PFSK-1 (cell line): ENCODE data around the gene TESK2.

Experiments used
- POLR2AphosphoS5 ChIP-seq: IDR thresholded peaks from 2 replicates; pipeline ENCODE4 v1.6.1; 2012; ENCODE audit warnings: low read depth, mild to moderate bottlenecking, control low read depth, low read length, moderate library complexity
- TAF1 ChIP-seq: IDR thresholded peaks from 2 replicates; pipeline ENCODE4 v1.6.1; 2012; ENCODE audit warnings: low read length, control low read depth, borderline replicate concordance; ENCODE audit not compliant: insufficient read depth

- TF ChIP-seq TAF1 (no peak), POLR2AphosphoS5 (no peak)
Measured at GRCh38 chr1:45378184-45378583, 112.8 kb downstream of the TESK2 start.
